ENCODE results near the gene BLID. TPM values are rescaled to one million over a fixed set of nuclear protein-coding genes. Genes with fewer than 3 reads are reported as not detected.

BLID gene
- total RNA-seq, 4 donors from 2014 or later: 0.66 TPM; not detected in 3

- Histone ChIP-seq H3K27me3 (no peaks in the 10 kb centered on the region), H3K27ac (no peak overlapping the region), H3K36me3 (no peaks in the 10 kb centered on the region), H3K4me1 (no peaks in the 10 kb centered on the region), H3K9me3 (no peaks in the 10 kb centered on the region), H3K4me3 (no peak overlapping the region)
- ATAC-seq (no peak), DNase-seq (no peak)
- intact Hi-C loops (cut with DNase I; ENCODE audit: low total_unique reads) (no loop called here), in situ Hi-C loops (cut with MboI; ENCODE audit: low sequenced_read_pairs in 4 of 4) (no loop called here)
- no peak for TF ChIP-seq POLR2A (IDR thresholded peaks at IDR 0.05)
- TF ChIP-seq CTCF (IDR thresholded peaks at IDR 0.05 in 4 of 5, conservative IDR thresholded peaks at IDR 0.05 in 1 of 5): no peak
These were observed 10.1 kb upstream of the BLID start for GRCh38 chr11:122126024-122126688.

GRCh38 chr11:122123263-122123929, 7.4 kb upstream of the BLID start:
- H3K9me3 ChIP-seq: no peaks in the 10 kb centered on the region
- in situ Hi-C loops (cut with MboI; ENCODE audit: low sequenced_read_pairs in 4 of 4): loop anchor here in 1 of 4 donors (25.0 kb wide), 1 partner anchor 461 kb away; no protein-coding TSS in a partner anchor
- intact Hi-C loops (cut with DNase I; ENCODE audit: low total_unique reads): no loop called here
- DNase-seq (no peak), ATAC-seq (no peak)
- no peak overlapping the region for H3K27ac ChIP-seq
- H3K4me3 ChIP-seq: no peak overlapping the region
- H3K36me3 ChIP-seq: no peaks in the 10 kb centered on the region
- H3K4me1 ChIP-seq: no peaks in the 10 kb centered on the region
- no peaks in the 10 kb centered on the region for H3K27me3 ChIP-seq
- no peak for TF ChIP-seq CTCF (IDR thresholded peaks at IDR 0.05 in 4 of 5, conservative IDR thresholded peaks at IDR 0.05 in 1 of 5)
- no peak for TF ChIP-seq POLR2A (IDR thresholded peaks at IDR 0.05)

GRCh38 chr11:122122179-122122578, 6.2 kb upstream of the BLID start:
- Histone ChIP-seq H3K4me1 (no peaks in the 10 kb centered on the region), H3K36me3 (no peaks in the 10 kb centered on the region), H3K4me3 (no peak overlapping the region), H3K9me3 (no peaks in the 10 kb centered on the region), H3K27me3 (no peaks in the 10 kb centered on the region), H3K27ac (no peak overlapping the region)
- ATAC-seq (no peak), DNase-seq (no peak)
- in situ Hi-C loops (cut with MboI; ENCODE audit: low sequenced_read_pairs in 4 of 4) (loop anchor here in 1 of 4 donors (25.0 kb wide), 1 partner anchor 460 kb away; no protein-coding TSS in a partner anchor), intact Hi-C loops (cut with DNase I; ENCODE audit: low total_unique reads) (no loop called here)
- TF ChIP-seq CTCF (IDR thresholded peaks at IDR 0.05 in 4 of 5, conservative IDR thresholded peaks at IDR 0.05 in 1 of 5) (no peak), POLR2A (IDR thresholded peaks at IDR 0.05) (no peak)

GRCh38 chr11:122120096-122120495, 4.1 kb upstream of the BLID start:
- DNase-seq: no peak
- H3K36me3 ChIP-seq: no peaks in the 10 kb centered on the region
- ATAC-seq: no peak
- no peaks in the 10 kb centered on the region for H3K27me3 ChIP-seq
- TF ChIP-seq CTCF (IDR thresholded peaks at IDR 0.05 in 4 of 5, conservative IDR thresholded peaks at IDR 0.05 in 1 of 5): no peak
- TF ChIP-seq POLR2A (IDR thresholded peaks at IDR 0.05): no peak
- H3K27ac ChIP-seq: no peak overlapping the region
- H3K4me1 ChIP-seq: peaks cover 3 to 6% of the 10 kb centered on the region in 2 donors
- intact Hi-C loops (cut with DNase I; ENCODE audit: low total_unique reads): no loop called here
- H3K9me3 ChIP-seq: no peaks in the 10 kb centered on the region
- H3K4me3 ChIP-seq: no peak overlapping the region
- in situ Hi-C loops (cut with MboI; ENCODE audit: low sequenced_read_pairs in 4 of 4): loop anchor here in 1 of 4 donors (25.0 kb wide), 1 partner anchor 458 kb away; no protein-coding TSS in a partner anchor

Measured in gastrocnemius medialis (tissue), 4 donors.